Measurements from ENCODE around the gene TMEM126A.

TMEM126A gene

GRCh38 chr11:85679576-85679975, 31.8 kb downstream of the TMEM126A start:
- no peak for ATAC-seq
- TF ChIP-seq CSDC2 (CRISPR knock-in tag; IDR thresholded peaks at IDR 0.05), result no peak
- TF ChIP-seq TCF4 (CRISPR knock-in tag; IDR thresholded peaks at IDR 0.05; ENCODE audit: borderline replicate concordance), result no peak
- no peak for TF ChIP-seq BACH2 (CRISPR knock-in tag; IDR thresholded peaks at IDR 0.05; ENCODE audit: borderline replicate concordance)

- TF ChIP-seq GLIS3 (CRISPR knock-in tag; IDR thresholded peaks at IDR 0.05) (no peak), ESRRG (CRISPR knock-in tag; IDR thresholded peaks at IDR 0.05) (no peak), ISL1 (CRISPR knock-in tag; IDR thresholded peaks at IDR 0.05) (no peak), ZFP30 (CRISPR knock-in tag; IDR thresholded peaks at IDR 0.05) (no peak), ARNTL (CRISPR knock-in tag; IDR thresholded peaks at IDR 0.05; ENCODE audit: borderline replicate concordance, low read depth) (no peak), ZFP3 (CRISPR knock-in tag; IDR thresholded peaks at IDR 0.05) (no peak), SNAI2 (CRISPR knock-in tag; IDR thresholded peaks at IDR 0.05) (no peak), CSRNP3 (CRISPR knock-in tag; IDR thresholded peaks at IDR 0.05) (no peak), ZNF565 (CRISPR knock-in tag; conservative IDR thresholded peaks at IDR 0.05; ENCODE audit: low read depth) (no peak), CSDC2 (CRISPR knock-in tag; IDR thresholded peaks at IDR 0.05) (no peak), TOX (CRISPR knock-in tag; IDR thresholded peaks at IDR 0.05; ENCODE audit: borderline replicate concordance) (no peak), ZC3H10 (CRISPR knock-in tag; IDR thresholded peaks at IDR 0.05) (no peak), POU6F1 (CRISPR knock-in tag; IDR thresholded peaks at IDR 0.05; ENCODE audit: borderline replicate concordance, low read depth) (no peak), ZNF8 (CRISPR knock-in tag; IDR thresholded peaks at IDR 0.05) (no peak), OSR1 (CRISPR knock-in tag; IDR thresholded peaks at IDR 0.05) (no peak), CREB5 (CRISPR knock-in tag; IDR thresholded peaks at IDR 0.05; ENCODE audit: low read depth) (no peak)
- no peak for ATAC-seq
These were observed 33.1 kb downstream of the TMEM126A start for GRCh38 chr11:85680897-85681296.

- no peak for TF ChIP-seq CREB5 (CRISPR knock-in tag; IDR thresholded peaks at IDR 0.05; ENCODE audit: low read depth)
- no peak for TF ChIP-seq ISL1 (CRISPR knock-in tag; IDR thresholded peaks at IDR 0.05)
- no peak for TF ChIP-seq TCF4 (CRISPR knock-in tag; IDR thresholded peaks at IDR 0.05; ENCODE audit: borderline replicate concordance)
- no peak for TF ChIP-seq OSR1 (CRISPR knock-in tag; IDR thresholded peaks at IDR 0.05)
- no peak for TF ChIP-seq TSHZ2 (CRISPR knock-in tag; IDR thresholded peaks at IDR 0.05)
- no peak for TF ChIP-seq SNAI2 (CRISPR knock-in tag; IDR thresholded peaks at IDR 0.05)
- peak; percentile 54 for ATAC-seq
These were observed 34.9 kb downstream of the TMEM126A start for GRCh38 chr11:85682330-85683305.
